HT-29 (cell line): Measurements from ENCODE around the gene TAS2R38. TPM values are rescaled to one million over a fixed set of nuclear protein-coding genes. Genes with fewer than 3 reads are reported as not detected.

Experiments used
- total RNA-seq: library from RNA; depleted of rRNA; stranded (reverse); fragments of >200 nt; shearing (Covaris generic); gene quantifications from 2 replicates; pipeline ENCODE4 v1.2.3, GENCODE V29; 2014; rRNA removed

TAS2R38 gene
- total RNA-seq, 1 experiment from 2014 or later = 0.36 TPM

Other genes starting within 250 kb of the TAS2R38 start
- gene SSBP1, start 235.4 kb downstream of the TAS2R38 start, total RNA-seq = 194 and 242 TPM in 2 replicates
- 0.16 and 0.97 TPM in 2 replicates for gene TAS2R3, start 209.7 kb downstream of the TAS2R38 start, total RNA-seq
- 0.13 and 0.23 TPM in 2 replicates for gene TAS2R4, start 197.1 kb downstream of the TAS2R38 start, total RNA-seq
- gene TAS2R5, start 183.6 kb downstream of the TAS2R38 start, total RNA-seq = 0.10 and 0.26 TPM in 2 replicates
- not detected in 2 replicates for gene PRSS37, start 132.3 kb downstream of the TAS2R38 start, total RNA-seq
- not detected in 2 replicates for gene OR9A4, start 57.4 kb downstream of the TAS2R38 start, total RNA-seq
- gene CLEC5A, start 26.8 kb downstream of the TAS2R38 start, total RNA-seq = not detected in 2 replicates
- gene MGAM, start 22.1 kb upstream of the TAS2R38 start, total RNA-seq = under 0.01 and 0.05 TPM in 2 replicates
- gene MGAM2, start 137.9 kb upstream of the TAS2R38 start, total RNA-seq = 8.0 and 10.1 TPM in 2 replicates